Measurements from ENCODE around the gene AKR1C2. TPM values are rescaled to one million over a fixed set of nuclear protein-coding genes. Genes with fewer than 3 reads are reported as not detected.
"Not testable (repeated sequence)": the region's sequence is repeated elsewhere in the genome, so short reads cannot be mapped to it uniquely, and the experiment has no call there.

The AKR1C2 gene
- total and polyA plus RNA-seq, 5 donors from 2014 or later = not detected

DNA sequence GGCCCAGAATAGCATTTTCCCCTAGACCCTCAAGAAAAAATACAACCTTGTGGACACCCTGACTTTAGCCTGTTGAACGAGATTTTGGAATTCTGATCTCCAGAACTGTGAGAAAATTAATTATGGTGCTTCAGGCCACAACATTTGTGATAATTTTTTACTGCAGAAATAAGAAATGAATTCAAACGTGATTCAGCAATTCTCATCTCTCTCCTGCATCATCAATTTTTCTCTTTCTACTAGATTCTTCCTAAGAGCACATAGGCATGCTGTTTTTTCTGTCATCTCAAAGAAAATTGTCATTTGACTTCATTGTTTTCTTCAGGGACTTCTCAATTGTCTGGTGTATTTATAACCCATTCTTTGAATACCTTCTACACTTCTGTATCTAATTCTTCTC lies 8.9 kb upstream of the AKR1C2 start:
- no peaks in the 10 kb centered on the region for H3K36me3 Mint-ChIP-seq
- no peaks in the 10 kb centered on the region for H3K9me3 ChIP-seq (ENCODE audit: control insufficient read depth in 2 of 2, low read length in 2 of 2)
- H3K9me3 Mint-ChIP-seq = no peaks in the 10 kb centered on the region
- DNase-seq (no peak), ATAC-seq (ENCODE audit: low read depth in 2 of 2) (no peak)
- H3K27me3 ChIP-seq (ENCODE audit: control insufficient read depth, insufficient read depth, low read length) = no peaks in the 10 kb centered on the region
- no peaks in the 10 kb centered on the region for H3K4me1 ChIP-seq (ENCODE audit: control insufficient read depth, insufficient read depth, low read length, poor library complexity, severe bottlenecking)
- no peak overlapping the region for H3K27ac Mint-ChIP-seq
- peaks cover 4% of the 10 kb centered on the region for H3K27me3 Mint-ChIP-seq
- H3K27ac ChIP-seq (ENCODE audit: insufficient read depth, low read length, poor library complexity, severe bottlenecking) = no peak overlapping the region
- H3K4me3 Mint-ChIP-seq = no peak overlapping the region
- no peaks in the 10 kb centered on the region for H3K4me1 Mint-ChIP-seq
- no peak overlapping the region for H3K4me3 ChIP-seq (ENCODE audit: low read depth, low read length)
- H3K36me3 ChIP-seq (ENCODE audit: control insufficient read depth, insufficient read depth, low read length) = no peaks in the 10 kb centered on the region

DNA sequence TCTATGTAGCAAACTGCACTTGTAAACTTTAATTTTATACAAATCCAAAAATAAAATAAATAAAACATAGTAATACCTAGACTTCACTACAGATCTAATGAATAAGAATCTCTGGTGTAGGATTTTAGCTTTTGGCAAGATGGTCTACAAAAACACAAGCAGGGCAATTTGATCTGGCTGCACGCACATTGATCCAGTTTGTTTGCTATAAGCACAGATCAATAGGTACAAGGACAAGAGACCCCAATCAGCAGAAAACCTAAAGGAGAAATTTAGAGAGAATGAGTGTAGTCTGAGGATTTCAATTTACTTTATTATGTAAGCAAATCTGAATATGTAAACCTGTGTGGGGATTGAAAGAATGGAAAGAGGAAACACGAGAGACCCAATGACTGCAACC lies 7.7 kb upstream of the AKR1C2 start:
- not testable (repeated sequence) for H3K4me1 Mint-ChIP-seq; H3K36me3 ChIP-seq (ENCODE audit: control insufficient read depth, insufficient read depth, low read length); H3K4me1 ChIP-seq (ENCODE audit: control insufficient read depth, insufficient read depth, low read length, poor library complexity, severe bottlenecking); H3K4me3 Mint-ChIP-seq; DNase-seq; H3K27me3 ChIP-seq (ENCODE audit: control insufficient read depth, insufficient read depth, low read length); ATAC-seq (ENCODE audit: low read depth in 2 of 2); H3K9me3 Mint-ChIP-seq; H3K27ac ChIP-seq (ENCODE audit: insufficient read depth, low read length, poor library complexity, severe bottlenecking); H3K27ac Mint-ChIP-seq; H3K9me3 ChIP-seq (ENCODE audit: control insufficient read depth in 2 of 2, low read length in 2 of 2); H3K36me3 Mint-ChIP-seq; H3K4me3 ChIP-seq (ENCODE audit: low read depth, low read length); H3K27me3 Mint-ChIP-seq

DNA sequence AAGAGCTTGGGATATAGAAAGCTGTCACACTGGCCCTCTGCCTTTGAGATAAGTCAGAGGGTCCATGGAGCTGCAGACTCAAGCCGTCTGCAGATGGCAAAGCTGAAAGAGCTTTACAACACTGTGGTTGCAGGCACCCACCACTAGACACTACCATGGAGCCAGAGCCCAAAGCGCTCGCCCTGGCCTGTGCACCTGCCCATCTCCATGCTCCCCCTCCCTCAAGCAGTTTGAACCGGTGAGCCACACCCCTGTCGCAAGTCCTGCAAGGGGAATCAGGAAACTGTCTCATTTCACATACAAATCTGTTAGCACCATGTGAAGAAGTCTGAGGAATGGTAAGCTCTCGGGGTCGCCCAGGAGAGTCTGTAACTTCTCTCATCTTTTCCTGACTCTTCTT lies 6.4 kb upstream of the AKR1C2 start:
- not testable (repeated sequence) for H3K4me3 Mint-ChIP-seq; H3K27ac ChIP-seq (ENCODE audit: insufficient read depth, low read length, poor library complexity, severe bottlenecking); H3K27me3 ChIP-seq (ENCODE audit: control insufficient read depth, insufficient read depth, low read length); H3K4me3 ChIP-seq (ENCODE audit: low read depth, low read length); DNase-seq; H3K36me3 ChIP-seq (ENCODE audit: control insufficient read depth, insufficient read depth, low read length); H3K36me3 Mint-ChIP-seq; H3K4me1 ChIP-seq (ENCODE audit: control insufficient read depth, insufficient read depth, low read length, poor library complexity, severe bottlenecking); H3K27me3 Mint-ChIP-seq; H3K4me1 Mint-ChIP-seq; H3K9me3 ChIP-seq (ENCODE audit: control insufficient read depth in 2 of 2, low read length in 2 of 2); H3K27ac Mint-ChIP-seq; H3K9me3 Mint-ChIP-seq; ATAC-seq (ENCODE audit: low read depth in 2 of 2)

DNA sequence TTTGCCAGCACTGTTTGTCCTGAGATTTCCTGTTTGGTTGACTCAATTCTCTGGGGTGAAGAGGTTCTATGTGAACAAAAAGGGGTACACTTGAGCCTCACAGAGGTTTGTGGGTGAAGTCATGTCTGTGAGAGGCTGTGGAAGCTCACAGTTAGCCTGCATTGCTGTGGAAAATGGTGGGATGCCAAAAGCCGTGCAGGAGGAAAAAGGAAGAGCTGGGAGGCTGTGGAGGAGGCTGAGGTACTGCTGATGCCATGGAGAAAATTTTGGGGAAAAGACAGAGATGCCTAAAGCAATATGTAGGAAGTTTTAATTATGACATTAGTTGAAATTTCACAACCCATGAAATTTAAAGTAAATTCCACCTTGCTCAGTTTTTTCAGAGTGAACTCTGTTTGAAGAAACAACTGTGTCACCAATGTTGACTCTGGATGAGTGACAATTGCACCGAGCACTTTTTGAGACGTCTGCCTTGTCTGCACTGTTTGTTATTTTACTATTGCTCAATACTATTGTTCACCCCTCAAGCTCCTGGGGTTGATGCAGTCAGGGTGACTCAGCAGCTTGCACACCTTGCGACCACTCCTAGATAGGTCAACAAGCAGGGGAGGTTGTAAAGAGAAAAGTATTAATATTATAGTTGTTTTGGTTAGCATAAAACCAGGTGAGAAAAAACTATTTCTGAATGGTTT lies 5.3 kb upstream of the AKR1C2 start:
- H3K27ac ChIP-seq (ENCODE audit: insufficient read depth, low read length, poor library complexity, severe bottlenecking); H3K36me3 Mint-ChIP-seq; H3K4me3 ChIP-seq (ENCODE audit: low read depth, low read length); H3K4me1 ChIP-seq (ENCODE audit: control insufficient read depth, insufficient read depth, low read length, poor library complexity, severe bottlenecking); H3K27ac Mint-ChIP-seq; H3K9me3 Mint-ChIP-seq; H3K4me1 Mint-ChIP-seq; H3K36me3 ChIP-seq (ENCODE audit: control insufficient read depth, insufficient read depth, low read length); H3K4me3 Mint-ChIP-seq; DNase-seq; ATAC-seq (ENCODE audit: low read depth in 2 of 2); H3K27me3 ChIP-seq (ENCODE audit: control insufficient read depth, insufficient read depth, low read length); H3K27me3 Mint-ChIP-seq; H3K9me3 ChIP-seq (ENCODE audit: control insufficient read depth in 2 of 2, low read length in 2 of 2): not testable (repeated sequence)

DNA sequence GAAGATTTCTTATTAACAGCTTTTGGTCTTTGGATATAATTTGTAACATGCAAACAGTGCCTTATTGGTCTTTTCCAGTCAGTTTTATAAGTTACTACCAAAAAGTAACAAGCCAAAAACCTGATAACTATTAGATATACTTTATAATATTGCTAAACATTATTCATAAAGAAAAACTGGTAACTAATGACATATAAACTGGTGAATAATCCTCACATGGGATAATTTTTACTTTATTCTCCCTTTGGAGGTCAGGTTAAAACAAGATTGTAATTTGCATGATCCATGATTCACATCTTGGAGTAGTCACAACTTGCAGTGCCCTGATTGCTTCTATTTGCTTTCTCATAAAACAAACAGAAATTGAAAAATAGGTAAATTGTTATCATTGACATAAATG lies 844 bp upstream of the AKR1C2 start:
- H3K36me3 ChIP-seq (ENCODE audit: control insufficient read depth, insufficient read depth, low read length); ATAC-seq (ENCODE audit: low read depth in 2 of 2); DNase-seq; H3K4me3 Mint-ChIP-seq; H3K9me3 Mint-ChIP-seq; H3K4me3 ChIP-seq (ENCODE audit: low read depth, low read length); H3K27ac ChIP-seq (ENCODE audit: insufficient read depth, low read length, poor library complexity, severe bottlenecking); H3K27me3 ChIP-seq (ENCODE audit: control insufficient read depth, insufficient read depth, low read length); H3K27ac Mint-ChIP-seq; H3K9me3 ChIP-seq (ENCODE audit: control insufficient read depth in 2 of 2, low read length in 2 of 2); H3K4me1 ChIP-seq (ENCODE audit: control insufficient read depth, insufficient read depth, low read length, poor library complexity, severe bottlenecking); H3K4me1 Mint-ChIP-seq; H3K36me3 Mint-ChIP-seq: not testable (repeated sequence)
- H3K27me3 Mint-ChIP-seq = peaks cover 13% of the 10 kb centered on the region

DNA sequence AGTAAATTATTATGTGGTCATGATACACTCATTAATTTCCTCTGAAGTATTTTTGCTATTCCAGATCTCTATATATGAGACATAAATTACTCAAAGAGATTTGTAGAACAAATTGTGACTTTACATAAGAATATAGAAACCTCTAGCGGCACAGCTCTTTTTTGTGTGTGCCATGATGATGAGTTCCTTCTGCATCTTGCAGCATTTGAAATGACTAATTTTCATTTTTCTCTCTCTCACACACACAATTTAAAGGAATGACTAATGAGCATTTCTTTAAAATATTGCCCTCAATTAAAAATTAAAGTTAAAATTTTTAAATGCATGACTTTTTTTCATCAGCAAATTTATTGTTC lies 351 bp upstream of the AKR1C2 start:
- H3K9me3 ChIP-seq (ENCODE audit: control insufficient read depth in 2 of 2, low read length in 2 of 2); H3K27ac ChIP-seq (ENCODE audit: insufficient read depth, low read length, poor library complexity, severe bottlenecking); H3K36me3 ChIP-seq (ENCODE audit: control insufficient read depth, insufficient read depth, low read length); H3K27ac Mint-ChIP-seq; H3K4me3 Mint-ChIP-seq; H3K27me3 ChIP-seq (ENCODE audit: control insufficient read depth, insufficient read depth, low read length); H3K4me3 ChIP-seq (ENCODE audit: low read depth, low read length); DNase-seq; H3K4me1 ChIP-seq (ENCODE audit: control insufficient read depth, insufficient read depth, low read length, poor library complexity, severe bottlenecking); ATAC-seq (ENCODE audit: low read depth in 2 of 2); H3K36me3 Mint-ChIP-seq; H3K9me3 Mint-ChIP-seq; H3K4me1 Mint-ChIP-seq: not testable (repeated sequence)
- peaks cover 13% of the 10 kb centered on the region for H3K27me3 Mint-ChIP-seq

DNA sequence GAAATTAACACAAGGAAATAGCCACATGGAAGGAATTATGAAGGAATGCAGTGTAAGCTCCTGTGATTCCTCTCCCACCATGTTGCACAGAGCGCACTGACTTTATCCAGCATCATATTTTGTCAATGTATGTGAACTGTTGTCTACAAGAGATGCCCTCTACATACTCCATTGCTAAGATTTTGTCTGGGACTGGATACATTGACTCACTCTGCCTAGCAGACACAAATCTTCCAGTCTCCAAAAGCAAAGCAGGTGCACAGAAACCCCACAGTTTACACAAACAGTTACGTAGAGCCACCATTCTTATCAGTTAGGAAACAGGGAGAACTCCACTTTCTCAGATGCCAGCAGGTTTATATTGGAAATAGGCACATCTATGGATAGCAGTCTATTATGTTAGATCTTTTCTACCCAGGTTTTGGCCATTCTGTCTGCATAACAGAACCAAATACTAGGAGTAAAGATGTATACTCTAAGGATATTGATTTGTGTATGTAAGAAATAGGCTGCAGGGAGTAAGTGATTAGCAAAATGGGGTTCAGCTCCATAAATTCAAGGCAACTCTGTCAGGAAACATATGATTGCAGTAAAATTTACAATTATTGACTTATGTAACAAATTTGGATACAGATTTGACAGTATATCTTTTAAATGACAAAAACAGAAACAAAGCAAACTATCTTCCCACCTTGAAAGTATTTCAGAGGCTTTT lies 1.5 kb downstream of the AKR1C2 start:
- DNase-seq (no peak), ATAC-seq (ENCODE audit: low read depth in 2 of 2) (no peak)
- H3K36me3 Mint-ChIP-seq = no peaks in the 10 kb centered on the region
- peaks cover 0 to 4% (median 0%) of the 10 kb centered on the region in 7 donors for H3K9me3 Mint-ChIP-seq
- peaks cover 0 to 3% of the 10 kb centered on the region in 2 experiments for H3K9me3 ChIP-seq (ENCODE audit: control insufficient read depth in 2 of 2, low read length in 2 of 2)
- no peaks in the 10 kb centered on the region for H3K36me3 ChIP-seq (ENCODE audit: control insufficient read depth, insufficient read depth, low read length)
- H3K27me3 Mint-ChIP-seq = peaks cover 13% of the 10 kb centered on the region
- H3K4me1 Mint-ChIP-seq = no peaks in the 10 kb centered on the region
- H3K27me3 ChIP-seq (ENCODE audit: control insufficient read depth, insufficient read depth, low read length) = no peaks in the 10 kb centered on the region
- no peak overlapping the region for H3K27ac Mint-ChIP-seq
- H3K4me3 ChIP-seq (ENCODE audit: low read depth, low read length) = no peak overlapping the region
- H3K27ac ChIP-seq (ENCODE audit: insufficient read depth, low read length, poor library complexity, severe bottlenecking) = no peak overlapping the region
- no peaks in the 10 kb centered on the region for H3K4me1 ChIP-seq (ENCODE audit: control insufficient read depth, insufficient read depth, low read length, poor library complexity, severe bottlenecking)
- H3K4me3 Mint-ChIP-seq = no peak overlapping the region

DNA sequence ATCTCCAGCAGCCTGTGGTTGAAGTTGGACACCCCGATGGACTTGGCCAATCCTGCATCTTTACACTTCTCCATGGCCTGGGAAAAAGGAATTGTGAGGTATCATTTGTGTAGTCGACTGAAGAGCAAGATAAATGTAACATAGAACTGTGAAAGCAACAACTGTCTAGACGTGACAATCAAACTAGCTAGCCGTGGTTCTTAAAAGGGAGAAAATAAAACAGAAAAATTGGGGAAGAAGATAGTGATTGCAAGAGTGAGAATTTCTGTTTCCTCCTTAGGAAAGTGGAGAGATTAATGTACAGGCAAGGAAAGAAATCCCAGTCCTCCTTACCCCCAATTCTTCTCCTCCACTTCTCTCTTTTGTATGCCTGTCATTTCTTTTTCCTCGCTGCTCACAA lies 5.0 kb downstream of the AKR1C2 start:
- DNase-seq = no peak
- Mint-ChIP-seq H3K27ac (no peak overlapping the region), H3K36me3 (no peaks in the 10 kb centered on the region), H3K4me1 (no peaks in the 10 kb centered on the region), H3K4me3 (no peak overlapping the region), H3K9me3 (no peaks in the 10 kb centered on the region), H3K27me3 (peaks cover 13% of the 10 kb centered on the region)
- Histone ChIP-seq H3K4me1 (ENCODE audit: control insufficient read depth, insufficient read depth, low read length, poor library complexity, severe bottlenecking) (no peaks in the 10 kb centered on the region), H3K4me3 (ENCODE audit: low read depth, low read length) (no peak overlapping the region), H3K9me3 (ENCODE audit: control insufficient read depth in 2 of 2, low read length in 2 of 2) (no peaks in the 10 kb centered on the region), H3K36me3 (ENCODE audit: control insufficient read depth, insufficient read depth, low read length) (no peaks in the 10 kb centered on the region), H3K27me3 (ENCODE audit: control insufficient read depth, insufficient read depth, low read length) (no peaks in the 10 kb centered on the region), H3K27ac (ENCODE audit: insufficient read depth, low read length, poor library complexity, severe bottlenecking) (no peak overlapping the region)
- no peak for ATAC-seq (ENCODE audit: low read depth in 2 of 2)

Data from CD4-positive, CD25-positive, alpha-beta regulatory T cell (primary cell).